ENCODE measurements around the gene MALT1.

MALT1 gene

GRCh38 chr18:58716060-58716756 is 44.9 kb downstream of the MALT1 start:
- FAIRE-seq (peak; percentile 94), DNase-seq (ENCODE audit: insufficient read length, low spot score) (peak; percentile 8)
- TF ChIP-seq PAX5 (IDR thresholded peaks at IDR 0.05; ENCODE audit: insufficient read depth, low read length, severe bottlenecking) = no peak
- peak; percentile 58; the same call in 1 of the 2 replicates for TF ChIP-seq POU2F2 (IDR thresholded peaks at IDR 0.05; ENCODE audit: low read depth, low read length)
- 0 out of 2 replicates have a peak, but pooled peaks have one; percentile 32 for TF ChIP-seq POLR2A (IDR thresholded peaks at IDR 0.05; ENCODE audit: low read depth, low read length)
- TF ChIP-seq POLR2AphosphoS5 (IDR thresholded peaks at IDR 0.05; ENCODE audit: low read depth, low read length) = no peak
- peak; percentile 86 for TF ChIP-seq SPI1 (IDR thresholded peaks at IDR 0.05; ENCODE audit: low read depth, low read length)

- DNase-seq (ENCODE audit: insufficient read length, low spot score) (no peak), FAIRE-seq (no peak)
- no peak for TF ChIP-seq POU2F2 (IDR thresholded peaks at IDR 0.05; ENCODE audit: low read depth, low read length)
- no peak for TF ChIP-seq POLR2A (IDR thresholded peaks at IDR 0.05; ENCODE audit: low read depth, low read length)
- no peak for TF ChIP-seq TAF1 (IDR thresholded peaks at IDR 0.05; ENCODE audit: low read depth, low read length)
- no peak for TF ChIP-seq POLR2AphosphoS5 (IDR thresholded peaks at IDR 0.05; ENCODE audit: low read depth, low read length)
- TF ChIP-seq PAX5 (IDR thresholded peaks at IDR 0.05; ENCODE audit: insufficient read depth, low read length, severe bottlenecking) = no peak
- TF ChIP-seq SPI1 (IDR thresholded peaks at IDR 0.05; ENCODE audit: low read depth, low read length) = no peak
These were observed 50.4 kb downstream of the MALT1 start for GRCh38 chr18:58721566-58722239.

- DNase-seq (ENCODE audit: insufficient read length, low spot score) = no peak
- peak; percentile 33 for FAIRE-seq
- TF ChIP-seq PAX5 (IDR thresholded peaks at IDR 0.05; ENCODE audit: insufficient read depth, low read length, severe bottlenecking) (no peak), POLR2A (IDR thresholded peaks at IDR 0.05; ENCODE audit: low read depth, low read length) (no peak)
These were observed 52.7 kb downstream of the MALT1 start for GRCh38 chr18:58723810-58724602.

GRCh38 chr18:58726671-58727070 is 55.4 kb downstream of the MALT1 start:
- FAIRE-seq (no peak), DNase-seq (ENCODE audit: insufficient read length, low spot score) (no peak)
- TF ChIP-seq POLR2AphosphoS5 (IDR thresholded peaks at IDR 0.05; ENCODE audit: low read depth, low read length) (no peak), PAX5 (IDR thresholded peaks at IDR 0.05; ENCODE audit: insufficient read depth, low read length, severe bottlenecking) (no peak), POLR2A (IDR thresholded peaks at IDR 0.05; ENCODE audit: low read depth, low read length) (no peak), TAF1 (IDR thresholded peaks at IDR 0.05; ENCODE audit: low read depth, low read length) (no peak), POU2F2 (IDR thresholded peaks at IDR 0.05; ENCODE audit: low read depth, low read length) (no peak), SPI1 (IDR thresholded peaks at IDR 0.05; ENCODE audit: low read depth, low read length) (no peak)

GRCh38 chr18:58727776-58728500 is 56.7 kb downstream of the MALT1 start:
- FAIRE-seq (no peak), DNase-seq (ENCODE audit: insufficient read length, low spot score) (no peak)
- no peak for TF ChIP-seq POU2F2 (IDR thresholded peaks at IDR 0.05; ENCODE audit: low read depth, low read length)
- no peak for TF ChIP-seq SPI1 (IDR thresholded peaks at IDR 0.05; ENCODE audit: low read depth, low read length)
- TF ChIP-seq PAX5 (IDR thresholded peaks at IDR 0.05; ENCODE audit: insufficient read depth, low read length, severe bottlenecking) = no peak
- TF ChIP-seq POLR2A (IDR thresholded peaks at IDR 0.05; ENCODE audit: low read depth, low read length) = no peak
- TF ChIP-seq TAF1 (IDR thresholded peaks at IDR 0.05; ENCODE audit: low read depth, low read length) = no peak
- TF ChIP-seq POLR2AphosphoS5 (IDR thresholded peaks at IDR 0.05; ENCODE audit: low read depth, low read length) = no peak

- TF ChIP-seq SPI1 (IDR thresholded peaks at IDR 0.05; ENCODE audit: low read depth, low read length) (no peak), PAX5 (IDR thresholded peaks at IDR 0.05; ENCODE audit: insufficient read depth, low read length, severe bottlenecking) (no peak), POLR2AphosphoS5 (IDR thresholded peaks at IDR 0.05; ENCODE audit: low read depth, low read length) (no peak), TAF1 (IDR thresholded peaks at IDR 0.05; ENCODE audit: low read depth, low read length) (no peak), POU2F2 (IDR thresholded peaks at IDR 0.05; ENCODE audit: low read depth, low read length) (no peak), POLR2A (IDR thresholded peaks at IDR 0.05; ENCODE audit: low read depth, low read length) (no peak)
- DNase-seq (ENCODE audit: insufficient read length, low spot score) (no peak), FAIRE-seq (no peak)
These were observed 57.5 kb downstream of the MALT1 start for GRCh38 chr18:58728719-58729118.

GRCh38 chr18:58730618-58731017 is 59.4 kb downstream of the MALT1 start:
- DNase-seq (ENCODE audit: insufficient read length, low spot score) (no peak), FAIRE-seq (no peak)
- TF ChIP-seq POLR2A (IDR thresholded peaks at IDR 0.05; ENCODE audit: low read depth, low read length) = no peak
- TF ChIP-seq TAF1 (IDR thresholded peaks at IDR 0.05; ENCODE audit: low read depth, low read length) = no peak
- no peak for TF ChIP-seq POU2F2 (IDR thresholded peaks at IDR 0.05; ENCODE audit: low read depth, low read length)
- TF ChIP-seq POLR2AphosphoS5 (IDR thresholded peaks at IDR 0.05; ENCODE audit: low read depth, low read length) = no peak
- no peak for TF ChIP-seq PAX5 (IDR thresholded peaks at IDR 0.05; ENCODE audit: insufficient read depth, low read length, severe bottlenecking)
- no peak for TF ChIP-seq SPI1 (IDR thresholded peaks at IDR 0.05; ENCODE audit: low read depth, low read length)

GRCh38 chr18:58732471-58732870 is 61.2 kb downstream of the MALT1 start:
- DNase-seq (ENCODE audit: insufficient read length, low spot score) (no peak), FAIRE-seq (no peak)
- TF ChIP-seq TAF1 (IDR thresholded peaks at IDR 0.05; ENCODE audit: low read depth, low read length) (no peak), SPI1 (IDR thresholded peaks at IDR 0.05; ENCODE audit: low read depth, low read length) (no peak), PAX5 (IDR thresholded peaks at IDR 0.05; ENCODE audit: insufficient read depth, low read length, severe bottlenecking) (no peak), POLR2AphosphoS5 (IDR thresholded peaks at IDR 0.05; ENCODE audit: low read depth, low read length) (no peak), POU2F2 (IDR thresholded peaks at IDR 0.05; ENCODE audit: low read depth, low read length) (no peak), POLR2A (IDR thresholded peaks at IDR 0.05; ENCODE audit: low read depth, low read length) (no peak)
